Omental fat pad (tissue), 4 donors: ENCODE results near the gene BIK. TPM values are rescaled to one million over a fixed set of nuclear protein-coding genes. Genes with fewer than 3 reads are reported as not detected.
"Not testable (repeated sequence)": the region's sequence is repeated elsewhere in the genome, so short reads cannot be mapped to it uniquely, and the experiment has no call there.

Experiments
- ATAC-seq: fragments of 150-250 bp; one replicate; pipeline ENCODE4 v1.9.1; 2016; ENCODE audit warnings: mild to moderate bottlenecking, moderate library complexity; ENCODE audit not compliant: low FRiP score
- DNase-seq: peaks from one replicate; pipeline ENCODE4 v3.0.0-alpha.2; 2019; ENCODE audit warnings: low spot score
- CTCF ChIP-seq, 3 donors: fragments of 450-650 bp; IDR thresholded peaks; one replicate each; pipeline ENCODE4 v1.5.1; 2016 to 2017; ENCODE audit warnings: antibody characterized with exemption in 3 of 3, mild to moderate bottlenecking in 3 of 3, moderate library complexity in 2 of 3
- total RNA-seq, 4 donors: library from RNA; depleted of rRNA; stranded (reverse); fragments of >200 nt; gene quantifications; one replicate each; pipeline ENCODE4 v1.1.0, GENCODE V29; 2016

Gene BIK
- total RNA-seq, 4 donors from 2014 or later, result 0.93 to 1.7 TPM; not detected in 2

GRCh38 chr22:43101306-43101705 is 9.2 kb upstream of the BIK start:
- no peak for TF ChIP-seq CTCF (IDR thresholded peaks at IDR 0.05)
- DNase-seq, result no peak
- ATAC-seq, result no peak

- ATAC-seq (peak; percentile 88), DNase-seq (peak; percentile 45)
These were observed 6.4 kb upstream of the BIK start for GRCh38 chr22:43104056-43104625.

GRCh38 chr22:43104950-43105349 is 5.6 kb upstream of the BIK start:
- ATAC-seq, result not testable (repeated sequence)

GRCh38 chr22:43106302-43106701 is 4.2 kb upstream of the BIK start:
- DNase-seq (no peak), ATAC-seq (no peak)
- no peak for TF ChIP-seq CTCF (IDR thresholded peaks at IDR 0.05)

More at GRCh38 chr22:43104950-43105349, 5.6 kb upstream of the BIK start:
- not testable (repeated sequence) for DNase-seq

GRCh38 chr22:43109511-43109910 is 1.0 kb upstream of the BIK start:
- no peak for ATAC-seq

GRCh38 chr22:43109921-43110443 is 568 bp upstream of the BIK start:
- DNase-seq, result no peak
- no peak for ATAC-seq
- no peak for TF ChIP-seq CTCF (IDR thresholded peaks at IDR 0.05)

More at GRCh38 chr22:43109511-43109910, 1.0 kb upstream of the BIK start:
- no peak for TF ChIP-seq CTCF (IDR thresholded peaks at IDR 0.05)
- DNase-seq, result no peak

GRCh38 chr22:43110927-43111623 is 525 bp downstream of the BIK start:
- TF ChIP-seq CTCF (IDR thresholded peaks at IDR 0.05), result no peak
- no peak for DNase-seq
- ATAC-seq, result no peak
